GM19240 (cell line): Measurements from ENCODE around the gene POU2AF3.
"Not testable (repeated sequence)": the region's sequence is repeated elsewhere in the genome, so short reads cannot be mapped to it uniquely, and the experiment has no call there.

Source experiments
- DNase-seq: peaks from one replicate; pipeline ENCODE4 v3.0.0; 2011; ENCODE audit warnings: low spot score; ENCODE audit not compliant: insufficient read length

The POU2AF3 gene

DNA sequence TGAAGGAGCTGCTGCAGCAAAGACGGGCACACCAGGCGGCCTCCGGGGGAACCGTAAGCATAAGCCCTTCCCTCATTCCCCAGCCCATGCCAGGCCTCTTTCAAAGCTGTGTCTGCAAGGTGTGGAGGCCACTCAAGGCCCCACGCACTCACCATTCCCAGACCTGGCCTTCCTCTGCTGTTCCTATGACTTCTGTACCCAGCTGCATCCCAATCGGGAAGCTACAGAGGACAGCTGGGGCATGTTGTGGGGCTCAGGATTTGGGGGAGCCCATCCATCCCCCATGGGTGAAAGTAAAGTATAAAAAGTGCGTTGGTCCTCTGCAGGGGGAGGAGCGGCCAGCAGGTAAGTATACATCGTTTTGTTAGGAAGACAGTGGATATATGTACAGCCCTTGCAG is 2.2 kb downstream of the POU2AF3 start:
- DNase-seq = no peak

- DNase-seq = no peak
Observed at GRCh38 chr11:111301004-111301841, 2.9 kb downstream of the POU2AF3 start.

DNA sequence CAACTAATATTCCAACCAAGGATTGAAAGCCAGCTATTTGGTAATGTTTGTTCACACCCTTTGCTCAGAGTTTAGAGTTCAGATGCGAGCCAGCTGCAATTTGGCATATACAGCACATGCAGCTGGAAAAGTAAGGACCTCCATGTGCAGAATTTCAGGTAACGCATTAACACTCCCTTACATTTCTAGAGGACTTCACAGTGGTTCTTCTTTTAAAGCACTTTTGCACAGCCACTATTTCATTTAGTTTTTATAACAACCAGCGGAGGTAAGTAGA is 3.4 kb downstream of the POU2AF3 start:
- DNase-seq = no peak

GRCh38 chr11:111302298-111302697 is 4.0 kb downstream of the POU2AF3 start:
- DNase-seq = no peak

DNA sequence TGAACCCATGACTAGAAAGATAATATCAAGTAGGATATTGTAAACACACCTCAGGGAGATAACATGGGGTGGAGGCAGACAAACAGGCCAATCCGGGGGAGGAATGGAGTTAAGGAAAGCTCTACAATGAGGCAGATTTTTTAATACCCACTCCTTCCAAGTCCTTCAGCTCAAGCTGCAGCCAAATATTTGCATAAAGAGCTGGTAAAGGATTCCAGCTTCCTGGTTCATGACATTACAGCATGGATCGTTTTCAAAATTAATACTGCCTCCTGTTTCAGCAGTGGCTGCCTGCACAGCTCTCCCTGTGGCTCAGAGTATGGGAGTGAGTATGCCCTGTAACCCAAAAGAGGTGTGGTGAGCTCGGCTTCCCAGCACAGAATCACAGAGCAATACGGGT is 5.1 kb downstream of the POU2AF3 start:
- DNase-seq = no peak

- no peak for DNase-seq
Observed at GRCh38 chr11:111305162-111305802, 6.9 kb downstream of the POU2AF3 start.

GRCh38 chr11:111305876-111306275 is 7.5 kb downstream of the POU2AF3 start:
- no peak for DNase-seq

- no peak for DNase-seq
Observed at GRCh38 chr11:111306321-111306720, 8.0 kb downstream of the POU2AF3 start.

DNA sequence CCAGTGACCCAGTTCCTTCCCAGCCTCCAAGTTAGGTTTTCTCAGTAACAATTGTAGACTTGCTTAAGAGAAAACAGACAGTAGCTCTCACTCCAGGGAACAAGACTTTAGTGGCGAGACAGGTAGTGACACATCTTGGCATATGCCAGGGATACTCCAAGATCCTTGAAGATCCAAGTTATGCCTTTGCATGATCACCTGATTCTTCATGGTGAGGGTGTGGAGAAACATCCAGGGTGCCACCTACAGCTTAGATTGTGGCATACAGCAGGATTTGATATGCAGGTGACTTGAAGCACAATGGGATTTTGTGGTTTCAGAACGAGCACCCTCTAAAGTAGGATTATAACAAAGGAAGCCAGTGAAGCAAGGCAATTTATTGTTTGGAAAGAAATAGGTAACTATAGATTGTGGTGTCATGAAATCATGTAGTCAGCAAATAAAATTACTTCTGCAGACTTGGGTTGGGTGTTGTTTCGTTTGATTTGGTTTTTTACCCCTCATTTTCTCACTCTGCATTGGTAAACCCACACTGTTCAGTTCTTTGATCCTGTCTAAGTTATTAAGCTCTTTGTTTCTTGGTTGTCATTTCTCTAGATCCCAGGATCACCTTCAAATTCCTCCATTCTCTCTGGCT is 9.2 kb downstream of the POU2AF3 start:
- DNase-seq = no peak

DNA sequence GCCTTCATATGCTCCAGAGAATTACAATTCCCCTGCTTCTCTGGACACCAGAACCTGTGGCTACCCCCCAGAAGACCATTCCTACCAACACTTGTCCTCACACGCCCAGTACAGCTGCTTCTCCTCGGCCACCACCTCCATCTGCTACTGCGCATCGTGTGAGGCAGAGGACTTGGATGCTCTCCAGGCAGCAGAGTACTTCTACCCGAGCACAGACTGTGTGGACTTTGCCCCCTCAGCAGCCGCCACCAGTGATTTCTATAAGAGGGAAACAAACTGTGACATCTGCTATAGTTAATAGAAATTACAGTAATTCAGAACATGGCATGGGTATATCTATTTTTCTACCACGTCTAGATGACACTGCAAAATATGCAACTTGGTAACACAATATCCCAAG is 9.8 kb downstream of the POU2AF3 start:
- DNase-seq = no peak

- DNase-seq = no peak
Observed at GRCh38 chr11:111309215-111309915, 11.0 kb downstream of the POU2AF3 start.

DNA sequence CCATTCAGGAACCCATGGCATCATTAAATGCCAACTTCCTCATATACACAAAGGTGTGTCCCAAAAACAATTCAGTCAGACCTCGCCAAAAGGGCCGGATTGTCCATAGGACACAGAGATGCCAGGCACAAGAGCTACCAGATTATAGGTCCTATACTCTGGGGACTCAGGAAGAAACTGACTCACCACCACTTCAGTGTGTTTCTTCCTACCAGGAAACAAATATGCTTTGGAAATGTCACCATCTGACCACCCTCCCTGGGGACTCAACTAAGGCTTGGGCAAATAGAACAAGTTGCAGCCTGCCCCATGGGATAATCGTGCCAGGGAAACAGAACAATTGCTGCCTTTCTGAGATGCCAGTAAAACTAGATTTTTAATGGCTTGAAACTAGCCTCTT is 11.7 kb downstream of the POU2AF3 start:
- no peak for DNase-seq

DNA sequence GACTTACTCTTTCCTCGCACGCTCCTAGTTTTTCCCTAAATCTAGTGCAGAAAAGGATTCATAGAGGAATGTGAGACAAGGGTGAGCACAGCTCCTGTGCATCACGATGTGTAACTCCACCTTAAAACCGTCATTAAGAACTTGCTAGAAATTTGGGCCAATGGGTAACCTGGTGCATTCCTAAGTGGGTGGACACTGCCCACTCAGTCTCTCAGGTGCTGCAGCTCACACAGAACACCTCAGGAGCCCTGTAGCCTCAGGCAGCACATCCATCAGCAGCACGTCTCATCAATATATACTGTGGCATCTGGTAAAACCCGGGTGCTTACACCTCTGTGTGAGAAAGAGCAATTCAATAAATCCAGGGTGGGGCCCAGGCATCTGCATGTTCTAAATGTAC is 12.4 kb downstream of the POU2AF3 start:
- DNase-seq = no peak

DNA sequence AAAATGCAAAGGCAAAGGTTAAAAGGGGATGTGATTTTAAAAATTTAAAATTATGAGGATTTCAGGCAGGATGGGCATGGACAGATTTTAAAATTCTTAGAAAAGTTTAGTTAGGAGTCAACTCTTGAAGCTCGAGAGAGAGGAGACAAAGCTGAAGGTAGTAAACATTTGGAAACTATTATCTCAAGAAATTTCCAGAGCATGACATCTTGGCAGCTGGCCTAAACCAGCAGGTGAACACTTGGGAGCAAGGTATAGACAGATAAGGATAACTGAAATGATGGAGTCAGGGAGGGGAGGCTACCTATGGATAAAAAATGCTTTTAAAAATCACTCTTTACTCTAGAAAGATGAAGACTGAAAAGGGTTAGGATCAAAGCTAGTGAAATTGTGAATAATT is 13.7 kb downstream of the POU2AF3 start:
- DNase-seq = no peak

DNA sequence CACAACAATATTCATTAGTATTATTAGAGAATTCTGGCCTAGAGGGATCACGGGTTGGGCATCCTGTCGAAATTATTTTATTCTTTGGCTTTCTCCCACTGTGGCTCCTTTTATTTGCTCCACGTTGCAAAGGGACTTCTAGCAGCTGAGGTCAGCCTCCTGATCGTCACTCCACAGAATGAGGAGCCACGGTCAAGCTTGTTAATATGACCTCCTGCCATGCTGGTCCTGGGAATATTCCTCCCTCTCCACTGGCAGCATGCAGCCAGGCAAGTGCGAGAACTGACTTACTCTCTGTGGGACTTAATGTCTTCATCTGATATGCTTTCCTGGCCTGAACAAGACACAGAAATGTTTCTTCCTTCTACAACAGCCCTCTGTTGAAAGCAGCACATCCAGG is 20.9 kb downstream of the POU2AF3 start:
- DNase-seq = no peak

DNA sequence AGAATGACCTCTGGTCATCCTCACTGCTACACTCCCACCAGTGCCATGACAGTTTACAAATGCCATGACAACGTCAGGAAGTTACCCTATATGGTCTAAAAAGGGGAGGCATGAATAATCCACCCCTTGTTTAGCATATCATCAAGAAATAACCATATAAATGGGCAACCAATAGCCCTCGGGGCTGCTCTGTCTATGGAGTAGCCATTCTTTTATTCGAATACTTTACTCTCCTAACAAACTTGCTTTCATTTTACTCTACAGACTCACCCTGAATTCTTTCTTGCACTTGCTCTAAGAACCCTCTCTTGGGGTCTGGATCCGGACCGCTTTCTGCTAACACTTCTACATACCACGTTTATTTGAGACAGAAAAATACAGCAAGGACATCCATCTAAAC is 21.9 kb downstream of the POU2AF3 start:
- not testable (repeated sequence) for DNase-seq

DNA sequence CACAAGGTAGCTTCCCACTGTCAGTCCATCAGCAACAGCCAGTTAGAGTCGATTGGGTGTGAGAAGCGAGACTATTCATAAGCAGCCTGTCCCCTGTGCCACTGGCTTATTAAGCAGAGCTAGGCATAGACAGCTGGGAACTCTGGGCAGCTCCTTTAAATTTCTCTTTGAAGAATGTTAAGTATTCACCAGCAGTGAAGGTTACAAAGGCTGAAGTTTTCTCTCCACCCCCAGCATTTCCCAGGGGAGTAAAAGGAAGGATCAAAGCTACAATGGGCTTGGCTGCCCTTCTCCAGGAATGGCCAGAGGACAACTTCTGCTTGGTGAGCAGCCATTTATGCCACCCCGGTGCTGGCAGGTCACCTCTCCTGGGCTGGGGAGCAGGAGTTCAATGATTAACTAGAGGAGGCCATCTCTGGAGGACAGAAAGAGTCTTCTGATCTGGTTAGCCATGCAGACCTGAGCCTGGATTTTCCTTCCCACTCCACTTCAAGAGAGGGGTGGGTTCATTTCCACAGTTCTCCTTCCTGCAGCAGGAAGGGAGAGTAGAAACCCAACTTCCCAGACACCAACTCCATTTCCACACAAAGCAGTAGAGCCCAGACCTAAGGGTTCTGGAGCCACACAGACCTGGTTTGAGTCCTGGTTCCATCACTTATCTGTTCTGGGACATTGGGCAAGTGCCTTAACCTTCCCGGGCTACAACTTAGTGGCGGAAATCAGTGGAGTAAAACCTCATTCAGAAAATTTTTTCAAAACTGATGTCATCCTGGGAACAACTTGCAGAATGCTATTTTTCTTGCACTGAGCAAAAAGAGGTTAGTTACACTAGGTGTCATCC is 22.6 kb downstream of the POU2AF3 start:
- DNase-seq = no peak

- no peak for DNase-seq
Observed at GRCh38 chr11:111322534-111322933, 24.2 kb downstream of the POU2AF3 start.

DNA sequence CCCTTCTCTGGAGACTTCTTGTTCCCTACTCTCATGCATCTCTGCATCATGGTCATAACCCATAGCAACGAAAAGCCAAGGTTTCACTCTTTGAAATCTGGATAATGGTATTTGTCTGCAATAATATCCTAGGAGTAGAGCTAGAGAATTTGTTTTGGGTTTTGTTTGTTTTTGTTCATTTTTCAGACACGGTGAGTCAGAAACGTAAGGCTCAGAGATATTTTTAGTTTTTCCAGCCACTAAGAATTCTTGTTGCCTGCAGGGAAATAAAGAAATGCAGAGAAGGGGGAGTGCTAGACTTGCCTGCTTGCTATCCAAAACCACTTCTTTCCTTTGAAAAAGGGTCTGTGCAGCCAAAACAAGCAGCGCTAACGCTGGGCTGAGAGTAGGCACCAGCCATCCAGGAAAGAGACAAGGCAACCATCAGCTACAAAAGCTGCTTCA is 26.0 kb downstream of the POU2AF3 start:
- DNase-seq = no peak

DNA sequence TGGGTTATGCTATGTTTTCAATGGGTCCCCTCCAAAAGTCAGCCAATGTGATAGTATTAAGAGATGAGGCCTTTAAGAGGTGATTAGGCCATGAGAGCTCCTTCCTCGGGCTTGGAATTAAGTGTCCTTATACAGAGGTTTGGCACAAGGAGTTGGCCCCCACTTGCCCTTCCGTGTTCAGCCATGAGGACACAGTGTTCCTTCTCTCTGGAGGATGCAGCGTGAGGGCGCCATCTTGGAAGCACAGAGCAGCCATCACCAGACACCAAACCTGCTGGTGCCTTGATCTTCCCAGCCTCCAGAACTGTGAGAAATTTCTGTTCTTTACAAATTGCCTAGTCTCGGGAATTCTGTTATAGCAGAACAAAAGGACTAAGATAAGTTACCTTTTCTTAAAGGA is 26.9 kb downstream of the POU2AF3 start:
- DNase-seq = no peak

GRCh38 chr11:111326824-111327223 is 28.5 kb downstream of the POU2AF3 start:
- DNase-seq = no peak
